Measurements from ENCODE around the gene LYRM7.
"Not testable (repeated sequence)": the region's sequence is repeated elsewhere in the genome, so short reads cannot be mapped to it uniquely, and the experiment has no call there.

LYRM7 gene

GRCh38 chr5:131180407-131180806, 9.7 kb downstream of the LYRM7 start:
- DNase-seq (ENCODE audit: low read depth) = no peak

- no peak for DNase-seq (ENCODE audit: low read depth)
These were observed 12.1 kb downstream of the LYRM7 start for GRCh38 chr5:131182839-131183238.

- no peak for DNase-seq (ENCODE audit: low read depth)
These were observed 14.9 kb downstream of the LYRM7 start for GRCh38 chr5:131185523-131186104.

- no peak for DNase-seq (ENCODE audit: low read depth)
These were observed 16.0 kb downstream of the LYRM7 start for GRCh38 chr5:131186561-131187256.

- no peak for DNase-seq (ENCODE audit: low read depth)
These were observed 22.4 kb downstream of the LYRM7 start for GRCh38 chr5:131193106-131193505.

GRCh38 chr5:131193897-131194296, 23.2 kb downstream of the LYRM7 start:
- not testable (repeated sequence) for DNase-seq (ENCODE audit: low read depth)

GRCh38 chr5:131194725-131195124, 24.0 kb downstream of the LYRM7 start:
- DNase-seq (ENCODE audit: low read depth) = no peak

- no peak for DNase-seq (ENCODE audit: low read depth)
These were observed 25.0 kb downstream of the LYRM7 start for GRCh38 chr5:131195696-131196095.

- no peak for DNase-seq (ENCODE audit: low read depth)
These were observed 25.6 kb downstream of the LYRM7 start for GRCh38 chr5:131196331-131196730.

- DNase-seq (ENCODE audit: low read depth) = no peak
These were observed 27.9 kb downstream of the LYRM7 start for GRCh38 chr5:131198625-131199024.

GRCh38 chr5:131200560-131200959, 29.8 kb downstream of the LYRM7 start:
- DNase-seq (ENCODE audit: low read depth) = no peak

- no peak for DNase-seq (ENCODE audit: low read depth)
These were observed 34.2 kb downstream of the LYRM7 start for GRCh38 chr5:131204964-131205363.

- no peak for DNase-seq (ENCODE audit: low read depth)
These were observed 35.3 kb downstream of the LYRM7 start for GRCh38 chr5:131206061-131206460.

GRCh38 chr5:131206772-131207171, 36.0 kb downstream of the LYRM7 start:
- no peak for DNase-seq (ENCODE audit: low read depth)

GRCh38 chr5:131209175-131209505, 38.4 kb downstream of the LYRM7 start:
- no peak for DNase-seq (ENCODE audit: low read depth)

- DNase-seq (ENCODE audit: low read depth) = peak; percentile 13
These were observed 38.9 kb downstream of the LYRM7 start for GRCh38 chr5:131209506-131210150.

- no peak for DNase-seq (ENCODE audit: low read depth)
These were observed 39.4 kb downstream of the LYRM7 start for GRCh38 chr5:131210151-131210510.

GRCh38 chr5:131211669-131212068, 40.9 kb downstream of the LYRM7 start:
- no peak for DNase-seq (ENCODE audit: low read depth)

- DNase-seq (ENCODE audit: low read depth) = no peak
These were observed 41.8 kb downstream of the LYRM7 start for GRCh38 chr5:131212471-131213021.

GRCh38 chr5:131214609-131215227, 44.0 kb downstream of the LYRM7 start:
- DNase-seq (ENCODE audit: low read depth) = no peak

GRCh38 chr5:131217791-131218190, 47.0 kb downstream of the LYRM7 start:
- no peak for DNase-seq (ENCODE audit: low read depth)

- DNase-seq (ENCODE audit: low read depth) = no peak
These were observed 47.6 kb downstream of the LYRM7 start for GRCh38 chr5:131218392-131218791.

- no peak for DNase-seq (ENCODE audit: low read depth)
These were observed 49.8 kb downstream of the LYRM7 start for GRCh38 chr5:131220566-131220965.
